NCI-H345 treated with DMSO at 0.1 percent for 48 hours (cell line): Measurements from ENCODE around the gene RNF26.
"Not testable (repeated sequence)": the region's sequence is repeated elsewhere in the genome, so short reads cannot be mapped to it uniquely, and the experiment has no call there.

Source experiments
- DNase-seq: peaks from one replicate; lab custom pipeline; 2025; ENCODE audit not compliant: unreplicated experiment; lab: John Stamatoyannopoulos, UW

RNF26 gene

DNA sequence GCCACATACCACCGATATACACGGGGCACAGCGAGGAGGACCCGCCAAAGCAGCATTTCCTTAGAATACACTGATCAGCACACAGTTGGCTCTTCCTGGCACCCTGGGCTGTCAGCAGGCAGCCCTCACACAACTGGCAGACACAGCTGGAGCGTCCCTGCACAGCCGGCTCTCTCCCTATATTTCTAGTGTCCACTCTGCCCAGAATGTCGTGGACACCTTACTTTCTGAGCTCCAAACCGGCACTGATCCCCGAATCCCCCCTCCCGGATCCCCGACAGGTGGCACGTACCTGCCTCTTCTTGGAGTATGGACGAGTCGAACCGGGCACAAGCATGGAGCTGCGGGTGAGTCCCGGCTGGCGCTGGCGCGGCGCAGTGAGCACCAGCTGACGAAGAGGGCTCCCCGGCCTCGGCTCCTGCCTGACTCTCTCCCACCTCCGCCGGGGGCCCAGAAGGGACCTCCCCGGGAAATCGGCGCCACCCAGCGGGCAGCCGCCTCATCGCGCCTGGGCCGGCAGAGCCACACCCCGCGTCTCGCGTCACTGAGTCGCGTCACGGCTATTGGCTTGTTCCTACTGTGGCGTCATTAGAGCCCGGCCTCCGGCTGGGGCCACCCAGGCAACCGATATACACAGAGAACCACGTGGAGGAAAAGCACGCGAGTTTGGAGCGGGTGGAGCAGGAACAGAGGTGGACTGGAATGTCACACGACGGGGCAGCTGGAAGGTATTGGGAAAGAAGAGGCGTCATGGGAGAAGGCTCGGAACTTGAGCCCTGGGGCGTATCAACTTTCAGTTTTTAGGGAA, 47.1 kb downstream of the RNF26 start, which contains the start of gene USP2:
Gene USP2 (minus strand): TSS at position 510 of the 808 bp plus-strand sequence. CDS start 8,210 bp downstream, outside the sequence.
- DNase-seq, result peak; percentile 86

DNA sequence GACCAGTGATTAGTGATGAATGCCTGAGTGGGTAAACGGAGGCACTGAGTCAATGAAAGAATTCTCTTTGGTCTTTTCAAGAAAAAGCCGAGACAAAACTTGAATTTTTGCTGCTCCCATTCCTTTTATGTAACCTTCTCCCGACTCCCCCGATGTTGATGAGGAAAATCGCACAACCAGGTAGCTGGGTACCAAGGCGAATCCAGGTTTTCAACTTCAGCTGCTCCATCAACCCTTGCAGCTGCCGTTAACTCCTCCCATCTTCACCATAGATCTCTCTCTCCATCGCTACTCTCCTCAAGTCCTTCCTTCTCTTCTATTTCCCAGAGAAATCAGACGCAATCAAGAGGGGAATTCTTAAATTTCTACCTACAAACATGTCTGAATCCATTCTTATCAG, 47.8 kb downstream of the RNF26 start:
- DNase-seq, result peak; percentile 14

DNA sequence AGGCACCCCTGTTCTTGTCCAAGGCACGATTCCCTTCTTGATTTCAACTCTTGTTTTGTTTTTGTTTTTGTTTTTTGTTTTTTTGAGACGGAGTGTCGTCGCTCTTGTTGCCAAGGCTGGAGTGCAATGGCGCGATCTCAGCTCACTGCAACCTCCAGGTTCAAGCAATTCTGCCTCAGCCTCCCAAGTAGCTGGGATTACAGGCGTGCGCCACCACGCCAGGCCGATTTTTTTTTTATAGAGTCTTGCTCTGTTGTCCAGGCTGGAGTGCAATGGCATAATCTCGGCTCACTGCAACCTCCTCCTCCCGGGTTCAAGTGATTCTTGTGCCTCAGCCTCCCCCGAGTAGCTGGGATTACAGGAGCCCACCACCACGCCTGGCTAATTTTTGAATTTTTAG, 48.2 kb downstream of the RNF26 start:
- DNase-seq, result not testable (repeated sequence)

DNA sequence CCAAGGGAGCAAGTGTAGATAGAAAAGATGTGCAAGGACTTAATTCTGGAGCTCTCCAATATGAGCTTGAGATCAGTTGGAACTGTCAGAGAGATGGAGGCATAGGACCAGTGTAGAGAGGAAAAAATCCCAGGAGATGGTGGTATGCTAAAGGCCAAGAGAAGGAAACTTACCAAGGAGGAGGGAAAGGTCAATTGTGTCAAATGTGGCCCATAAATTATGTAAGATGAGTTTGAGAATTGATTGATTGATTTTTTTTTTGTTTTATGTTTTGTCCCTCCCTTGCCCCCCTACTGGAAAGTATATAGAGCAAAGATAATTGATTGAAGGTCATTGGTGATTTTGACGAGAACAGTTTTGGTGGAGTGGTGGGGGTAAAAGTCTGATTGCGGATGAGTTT, 50.0 kb downstream of the RNF26 start:
- no peak for DNase-seq
